Mesendoderm (in vitro differentiated cells): ENCODE data around the gene CPNE4.

ENCODE experiments used
- DNase-seq: peaks from one replicate; pipeline ENCODE4 v3.0.0; 2013
- H2AK5ac ChIP-seq: 2 replicates; pipeline ENCODE4 v1.6.1; 2013; ENCODE audit warnings: low read length, inconsistent platforms
- H2BK120ac ChIP-seq: 2 replicates; pipeline ENCODE4 v1.6.1; 2013; ENCODE audit warnings: low read depth, mild to moderate bottlenecking, low read length, moderate library complexity, mixed read lengths
- H2BK15ac ChIP-seq: replicated peaks from 2 replicates; pipeline ENCODE4 v1.6.1; 2013; ENCODE audit warnings: low read depth, mild to moderate bottlenecking, moderate library complexity
- H2BK5ac ChIP-seq: 2 replicates; pipeline ENCODE4 v1.6.1; 2013; ENCODE audit warnings: low read length, inconsistent platforms
- H3K18ac ChIP-seq: 2 replicates; pipeline ENCODE4 v1.6.1; 2013; ENCODE audit warnings: mild to moderate bottlenecking, low read length, mixed read lengths
- H3K23ac ChIP-seq: one replicate; pipeline ENCODE4 v1.6.1; 2013; ENCODE audit warnings: low read length
- H3K27ac ChIP-seq: 2 replicates; pipeline ENCODE4 v1.5.1; 2013; ENCODE audit warnings: low read depth, mild to moderate bottlenecking, inconsistent platforms, low read length, moderate library complexity
- H3K27me3 ChIP-seq: 2 replicates; pipeline ENCODE4 v1.6.1; 2013; ENCODE audit warnings: low read length, control low read depth, mild to moderate bottlenecking, inconsistent platforms; ENCODE audit not compliant: insufficient read depth, poor library complexity
- H3K36me3 ChIP-seq: 2 replicates; pipeline ENCODE4 v1.6.1; 2013; ENCODE audit warnings: low read length, inconsistent platforms; ENCODE audit not compliant: control insufficient read depth, insufficient read depth
- H3K4ac ChIP-seq: one replicate; pipeline ENCODE4 v1.6.1; 2013; ENCODE audit warnings: low read depth, mild to moderate bottlenecking, low read length, moderate library complexity
- H3K4me1 ChIP-seq: 2 replicates; pipeline ENCODE4 v1.6.1; 2013; ENCODE audit warnings: low read depth, low read length, inconsistent platforms; ENCODE audit not compliant: control insufficient read depth
- H3K4me2 ChIP-seq: 2 replicates; pipeline ENCODE4 v1.6.1; 2013; ENCODE audit warnings: low read length
- H3K4me3 ChIP-seq: 2 replicates; pipeline ENCODE4 v1.5.1; 2013; ENCODE audit warnings: mild to moderate bottlenecking, low read length
- H3K56ac ChIP-seq: one replicate; pipeline ENCODE4 v1.6.1; 2013; ENCODE audit warnings: low read length
- H3K79me1 ChIP-seq: 2 replicates; pipeline ENCODE4 v1.6.1; 2013; ENCODE audit warnings: low read length, inconsistent platforms
- H3K79me2 ChIP-seq: 2 replicates; pipeline ENCODE4 v1.6.1; 2013; ENCODE audit warnings: mild to moderate bottlenecking, low read length; ENCODE audit not compliant: control insufficient read depth, insufficient read depth
- H3K9ac ChIP-seq: 2 replicates; pipeline ENCODE4 v1.6.1; 2013; ENCODE audit warnings: low read length, inconsistent platforms
- H4K5ac ChIP-seq: one replicate; pipeline ENCODE4 v1.6.1; 2013; ENCODE audit warnings: low read length
- H4K8ac ChIP-seq: one replicate; pipeline ENCODE4 v1.6.1; 2013; ENCODE audit warnings: low read depth, mild to moderate bottlenecking, control low read depth, low read length, moderate library complexity
- WGBS: extraction: QIAGEN DNeasy Blood & Tissue Kit; methylation state at CpG from one replicate; pipeline ENCODE4 v1.1.7; 2013; ENCODE audit warnings: low lambda C conversion rate, missing lambda C conversion rate; ENCODE audit not compliant: insufficient coverage; ENCODE audit errors: extremely low coverage; 5-methylcytosine and 5-hydroxymethylcytosine counted together

Gene CPNE4

DNA sequence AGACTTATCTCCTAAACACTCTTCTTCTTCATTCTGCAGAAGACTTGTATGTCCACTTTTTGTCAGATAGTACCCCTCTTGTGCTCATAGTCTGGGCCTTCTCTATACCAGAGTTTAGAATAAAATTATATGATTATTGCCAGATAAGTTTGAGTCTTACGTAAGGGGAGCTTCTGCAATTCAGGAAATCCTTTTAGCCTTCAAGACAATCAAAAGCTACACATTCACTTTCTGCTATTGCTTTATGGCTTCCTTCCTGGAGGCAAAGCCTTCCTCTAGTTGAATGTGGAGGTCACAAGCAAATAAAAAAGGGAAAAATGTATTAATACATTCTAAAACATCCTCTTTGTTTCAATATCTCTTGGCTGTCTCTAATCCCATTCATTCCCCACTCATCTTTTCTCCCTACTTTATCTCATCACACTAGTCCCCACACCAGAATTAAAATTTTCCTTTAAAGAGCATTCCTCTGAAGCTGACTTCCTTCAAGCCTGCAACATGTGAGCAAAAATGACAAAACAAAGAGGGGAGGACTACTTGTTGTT lies 186.8 kb downstream of the CPNE4 start:
- no CpG with 5 or more reads among the region's 1 CpG for WGBS

DNA sequence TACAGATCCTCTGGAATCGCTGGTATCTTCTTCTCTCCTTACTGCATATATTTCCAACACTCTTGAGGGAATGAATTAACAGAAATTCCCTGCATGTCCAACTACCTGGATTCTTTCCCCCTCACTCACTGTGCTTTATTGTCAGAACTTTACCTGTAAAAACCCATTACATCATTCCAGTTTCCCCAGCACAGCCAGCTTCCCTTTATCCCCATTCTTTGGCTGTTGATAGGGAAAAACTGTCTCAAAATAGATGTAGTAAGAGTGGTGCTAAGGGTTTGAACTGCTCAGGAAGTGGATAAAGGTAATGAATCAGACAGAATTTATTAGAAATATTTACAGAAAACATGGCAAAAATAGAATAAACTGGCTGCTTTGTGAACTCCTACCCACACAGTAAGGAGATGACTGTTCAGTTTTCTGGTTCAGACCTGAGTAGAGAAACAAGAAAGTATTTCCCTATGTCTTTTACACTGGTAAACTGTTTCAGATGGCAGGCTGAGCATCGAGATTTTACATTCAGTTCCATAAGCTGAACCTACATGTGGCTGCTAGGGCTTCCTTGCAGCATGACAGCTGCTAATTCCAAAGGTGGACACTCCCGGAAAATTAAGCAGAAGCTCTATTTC lies 188.4 kb downstream of the CPNE4 start:
- WGBS: no CpG with 5 or more reads among the region's 3 CpGs
- no peaks in the 10 kb centered on the region for H3K36me3 ChIP-seq
- H3K4ac ChIP-seq: no peak overlapping the region

More for the DNA sequence above, 186.8 kb downstream of the CPNE4 start:
- H3K36me3 ChIP-seq: no peaks in the 10 kb centered on the region
- H3K27ac ChIP-seq: no peak overlapping the region
- no peak overlapping the region for H3K56ac ChIP-seq
- H3K9ac ChIP-seq: no peak overlapping the region
- H3K4me2 ChIP-seq: no peak overlapping the region
- H3K4me1 ChIP-seq: no peaks in the 10 kb centered on the region
- no peaks in the 10 kb centered on the region for H3K27me3 ChIP-seq
- H4K5ac ChIP-seq: no peak overlapping the region
- no peak for DNase-seq
- no peak overlapping the region for H2BK120ac ChIP-seq
- H3K79me1 ChIP-seq: no peaks in the 10 kb centered on the region
- H2BK15ac ChIP-seq: no peak overlapping the region
- H3K79me2 ChIP-seq: no peaks in the 10 kb centered on the region
- H3K23ac ChIP-seq: no peak overlapping the region
- no peak overlapping the region for H3K4me3 ChIP-seq
- no peak overlapping the region for H3K18ac ChIP-seq
- no peak overlapping the region for H2AK5ac ChIP-seq
- H4K8ac ChIP-seq: no peak overlapping the region
- H2BK5ac ChIP-seq: no peak overlapping the region
- no peak overlapping the region for H3K4ac ChIP-seq

GRCh38 chr3:131843174-131843573 lies 191.6 kb downstream of the CPNE4 start:
- Histone ChIP-seq H2BK5ac (no peak overlapping the region), H3K56ac (no peak overlapping the region), H3K4me2 (no peak overlapping the region), H3K27ac (no peak overlapping the region), H3K27me3 (no peaks in the 10 kb centered on the region), H4K8ac (no peak overlapping the region), H3K4ac (no peak overlapping the region), H3K4me3 (no peak overlapping the region), H3K4me1 (no peaks in the 10 kb centered on the region), H3K18ac (no peak overlapping the region), H2BK120ac (no peak overlapping the region), H3K9ac (no peak overlapping the region), H3K36me3 (no peaks in the 10 kb centered on the region), H4K5ac (no peak overlapping the region), H3K79me2 (no peaks in the 10 kb centered on the region), H2BK15ac (no peak overlapping the region), H3K23ac (no peak overlapping the region), H2AK5ac (no peak overlapping the region), H3K79me1 (no peaks in the 10 kb centered on the region)
- DNase-seq: no peak
- no CpG with 5 or more reads among the region's 9 CpGs for WGBS

More for the DNA sequence above, 188.4 kb downstream of the CPNE4 start:
- no peak overlapping the region for H3K18ac ChIP-seq
- no peak overlapping the region for H2BK15ac ChIP-seq
- no peaks in the 10 kb centered on the region for H3K27me3 ChIP-seq
- H4K5ac ChIP-seq: no peak overlapping the region
- DNase-seq: no peak
- no peak overlapping the region for H2BK120ac ChIP-seq
- no peak overlapping the region for H2AK5ac ChIP-seq
- H3K56ac ChIP-seq: no peak overlapping the region
- H3K4me1 ChIP-seq: no peaks in the 10 kb centered on the region
- no peak overlapping the region for H2BK5ac ChIP-seq
- H3K23ac ChIP-seq: no peak overlapping the region
- no peaks in the 10 kb centered on the region for H3K79me1 ChIP-seq
- no peak overlapping the region for H3K9ac ChIP-seq
- no peak overlapping the region for H3K27ac ChIP-seq
- no peak overlapping the region for H3K4me2 ChIP-seq
- H4K8ac ChIP-seq: no peak overlapping the region
- no peaks in the 10 kb centered on the region for H3K79me2 ChIP-seq
- no peak overlapping the region for H3K4me3 ChIP-seq

DNA sequence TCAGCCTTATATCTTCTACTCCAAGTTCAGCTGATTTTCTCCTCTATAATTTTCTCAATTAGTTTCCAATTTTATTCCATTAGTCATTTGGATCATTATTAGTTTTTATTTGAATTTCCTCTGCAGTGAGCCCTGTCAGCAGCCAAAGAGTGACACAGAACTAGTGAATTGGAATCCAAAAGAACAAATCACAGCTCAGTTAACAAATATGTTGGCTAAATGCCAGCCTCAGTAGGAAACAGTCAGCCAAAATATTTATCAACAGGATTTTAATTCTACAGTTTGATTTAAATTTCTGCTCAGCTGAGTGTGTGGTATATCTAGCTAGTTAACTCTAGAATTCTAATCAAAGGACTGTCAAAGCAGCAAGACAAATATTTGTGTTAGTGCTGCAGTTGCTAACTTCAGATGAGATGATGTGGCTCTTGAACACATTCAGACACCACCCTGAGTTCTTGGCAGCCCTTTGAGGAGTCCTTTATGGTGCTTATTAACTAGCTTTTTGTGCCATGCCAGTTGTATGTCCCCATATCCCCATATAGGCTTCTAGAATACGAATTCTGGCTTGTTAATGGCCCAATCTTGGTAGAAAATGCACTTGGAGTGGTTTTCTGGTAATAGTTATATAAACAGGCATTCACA lies 194.5 kb downstream of the CPNE4 start:
- no peak overlapping the region for H2BK15ac ChIP-seq
- H2BK5ac ChIP-seq: no peak overlapping the region
- no peaks in the 10 kb centered on the region for H3K27me3 ChIP-seq
- no peaks in the 10 kb centered on the region for H3K4me1 ChIP-seq
- no peak overlapping the region for H3K56ac ChIP-seq
- H4K5ac ChIP-seq: no peak overlapping the region
- H3K4ac ChIP-seq: no peak overlapping the region
- no peak overlapping the region for H3K9ac ChIP-seq
- DNase-seq: no peak
- no peak overlapping the region for H4K8ac ChIP-seq
- no peak overlapping the region for H2BK120ac ChIP-seq
- H2AK5ac ChIP-seq: no peak overlapping the region
- no peak overlapping the region for H3K18ac ChIP-seq
- H3K36me3 ChIP-seq: no peaks in the 10 kb centered on the region
- H3K4me2 ChIP-seq: no peak overlapping the region
- no peak overlapping the region for H3K4me3 ChIP-seq
- no peaks in the 10 kb centered on the region for H3K79me2 ChIP-seq
- no CpG with 5 or more reads among the region's 1 CpG for WGBS
- no peaks in the 10 kb centered on the region for H3K79me1 ChIP-seq
- no peak overlapping the region for H3K23ac ChIP-seq
- no peak overlapping the region for H3K27ac ChIP-seq

- no peak overlapping the region for H2BK15ac ChIP-seq
- H3K4ac ChIP-seq: no peak overlapping the region
- no peak for DNase-seq
- no peak overlapping the region for H3K4me3 ChIP-seq
- no peak overlapping the region for H4K8ac ChIP-seq
- no peaks in the 10 kb centered on the region for H3K79me1 ChIP-seq
- H3K4me2 ChIP-seq: no peak overlapping the region
- H2BK120ac ChIP-seq: no peak overlapping the region
- no peaks in the 10 kb centered on the region for H3K4me1 ChIP-seq
- H4K5ac ChIP-seq: no peak overlapping the region
- no peak overlapping the region for H3K18ac ChIP-seq
- H3K56ac ChIP-seq: no peak overlapping the region
- H2BK5ac ChIP-seq: no peak overlapping the region
- H2AK5ac ChIP-seq: no peak overlapping the region
- H3K23ac ChIP-seq: no peak overlapping the region
- H3K36me3 ChIP-seq: no peaks in the 10 kb centered on the region
- no peaks in the 10 kb centered on the region for H3K27me3 ChIP-seq
- WGBS: no CpG with 5 or more reads among the region's 1 CpG
- H3K27ac ChIP-seq: no peak overlapping the region
- no peak overlapping the region for H3K9ac ChIP-seq
- H3K79me2 ChIP-seq: no peaks in the 10 kb centered on the region
Measured at GRCh38 chr3:131835906-131836305, 198.9 kb downstream of the CPNE4 start.
